Hematopoietic multipotent progenitor cell treated with erythropoietin and hydrocortisone succinate and interleukin-3 and kit ligand, for 15 days (in vitro differentiated cells): ENCODE data around the gene CPNE9.

Experiments
- DNase-seq: peaks from one replicate; pipeline ENCODE4 v3.0.0-alpha.2; 2015; ENCODE audit warnings: low spot score

Gene CPNE9

GRCh38 chr3:9716801-9717555 is 13.3 kb downstream of the CPNE9 start:
- no peak for DNase-seq

GRCh38 chr3:9717563-9717962 is 13.9 kb downstream of the CPNE9 start:
- no peak for DNase-seq

- no peak for DNase-seq
Measured at GRCh38 chr3:9718118-9718517, 14.5 kb downstream of the CPNE9 start.

GRCh38 chr3:9721015-9721699 is 17.5 kb downstream of the CPNE9 start:
- DNase-seq, result no peak

- no peak for DNase-seq
Measured at GRCh38 chr3:9721700-9722060, 18.0 kb downstream of the CPNE9 start.

- DNase-seq, result no peak
Measured at GRCh38 chr3:9725775-9726515, 22.3 kb downstream of the CPNE9 start.

- no peak for DNase-seq
Measured at GRCh38 chr3:9727041-9727595, 23.5 kb downstream of the CPNE9 start.

GRCh38 chr3:9727743-9728142 is 24.1 kb downstream of the CPNE9 start:
- no peak for DNase-seq

GRCh38 chr3:9729419-9729818 is 25.8 kb downstream of the CPNE9 start:
- no peak for DNase-seq

- no peak for DNase-seq
Measured at GRCh38 chr3:9730657-9731205, 27.1 kb downstream of the CPNE9 start.

- DNase-seq, result peak; percentile 99
Measured at GRCh38 chr3:9731206-9732079, 27.8 kb downstream of the CPNE9 start, which contains the start of gene BRPF1. Gene BRPF1, plus strand, starts transcription at chr3:9731735. Its CDS starts 2,406 bp downstream, at chr3:9734141.

GRCh38 chr3:9732080-9732739 is 28.6 kb downstream of the CPNE9 start:
- DNase-seq, result peak; percentile 9

GRCh38 chr3:9732740-9733115 is 29.1 kb downstream of the CPNE9 start:
- no peak for DNase-seq

- DNase-seq, result peak; percentile 73
Measured at GRCh38 chr3:9736831-9737230, 33.2 kb downstream of the CPNE9 start.

- no peak for DNase-seq
Measured at GRCh38 chr3:9739181-9739580, 35.5 kb downstream of the CPNE9 start.

- DNase-seq, result no peak
Measured at GRCh38 chr3:9742560-9742959, 38.9 kb downstream of the CPNE9 start.

- no peak for DNase-seq
Measured at GRCh38 chr3:9743548-9743947, 39.9 kb downstream of the CPNE9 start.

GRCh38 chr3:9744162-9744561 is 40.5 kb downstream of the CPNE9 start:
- DNase-seq, result no peak

GRCh38 chr3:9745521-9745920 is 41.9 kb downstream of the CPNE9 start:
- no peak for DNase-seq

GRCh38 chr3:9746330-9746729 is 42.7 kb downstream of the CPNE9 start:
- no peak for DNase-seq

GRCh38 chr3:9747267-9747666 is 43.6 kb downstream of the CPNE9 start:
- DNase-seq, result no peak
